Measurements from ENCODE around the gene CD47.

- TF ChIP-seq CTCF (IDR thresholded peaks at IDR 0.05; ENCODE audit: insufficient read depth, low read depth, low read length), result no peak
- no peak for TF ChIP-seq EZH2 (IDR thresholded peaks at IDR 0.05; ENCODE audit: insufficient read depth, low read length)
These were observed 6.6 kb upstream of the CD47 start for GRCh38 chr3:108097322-108098002.

All from astrocyte (in vitro differentiated cells and primary cell).